Stimulated activated CD4-positive, alpha-beta T cell treated with anti-CD3 and anti-CD28 coated beads, TNF-alpha, amount 100 ng/mL, for 24 hours (primary cell): Measurements from ENCODE around the gene ACE.
"Not testable (repeated sequence)": the region's sequence is repeated elsewhere in the genome, so short reads cannot be mapped to it uniquely, and the experiment has no call there.

Source experiments
- DNase-seq, 3 experiments: peaks; one replicate each; pipeline ENCODE4 v3.0.0-alpha.2; 2020; ENCODE audit warnings: low read depth in 3 of 3

The ACE gene

DNA sequence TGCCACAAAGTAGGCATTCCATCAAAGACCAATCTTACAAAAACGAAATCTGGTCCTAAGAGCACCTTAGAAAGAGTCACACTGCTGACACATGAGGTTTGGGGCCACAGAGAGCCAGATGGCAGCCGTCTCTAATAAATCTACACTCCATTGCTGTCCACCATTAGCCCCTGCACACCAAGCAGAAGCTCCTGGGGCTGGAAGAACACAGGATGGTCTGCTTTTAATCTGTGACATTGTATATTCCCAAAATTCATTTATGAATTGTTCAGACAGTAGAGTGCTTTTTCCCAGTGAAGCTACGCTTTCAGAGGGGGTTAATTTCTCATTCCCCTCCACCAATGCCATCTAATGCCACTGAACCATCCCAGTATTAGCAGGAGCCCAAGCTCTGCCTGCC is 32.4 kb upstream of the ACE start:
- no peak for DNase-seq

GRCh38 chr17:63445065-63445464 is 31.8 kb upstream of the ACE start:
- DNase-seq: no peak

- DNase-seq: peak in 2 of 3 experiments; percentile 20 to 26
These were observed 31.3 kb upstream of the ACE start for GRCh38 chr17:63445571-63445953.

DNA sequence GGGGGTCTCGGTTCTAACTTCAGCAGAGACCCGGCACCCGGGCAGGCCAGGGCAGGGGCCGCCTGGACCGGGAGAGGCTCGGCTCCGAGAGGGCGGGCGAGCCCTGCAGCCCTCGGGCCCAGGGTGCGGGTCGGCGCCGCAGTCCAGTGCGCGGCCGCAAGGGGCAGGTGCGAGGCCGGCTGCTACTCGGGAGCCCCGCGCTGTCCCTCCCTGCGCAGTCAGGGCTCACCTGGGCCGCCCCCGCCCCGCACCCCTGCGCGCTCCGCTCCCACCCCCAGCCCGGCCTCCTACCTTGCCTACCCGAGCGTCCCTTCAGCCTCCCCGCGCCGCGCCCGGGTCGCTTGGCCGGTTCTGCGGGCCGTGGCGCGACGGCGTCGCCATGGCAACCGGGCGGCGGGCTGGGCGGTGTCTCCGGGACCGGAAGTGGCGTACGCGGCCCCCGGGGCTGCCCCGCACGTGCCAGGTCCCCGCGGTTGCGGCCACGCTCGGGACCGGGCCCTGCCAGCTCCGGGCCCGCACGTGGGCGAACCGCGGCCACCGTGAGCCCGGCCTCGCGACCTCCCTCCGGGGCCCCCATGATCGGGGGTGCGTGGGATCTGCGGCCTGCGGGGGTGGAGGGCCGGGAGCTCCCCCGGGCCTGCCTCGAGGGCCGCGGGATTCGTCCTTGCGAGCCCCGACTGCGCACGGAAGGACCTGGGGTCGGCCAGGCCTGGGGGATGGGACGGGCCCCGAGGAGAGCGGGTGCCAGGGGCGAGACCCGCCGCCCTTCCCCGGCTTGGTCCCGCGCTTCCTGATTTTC is 30.7 kb upstream of the ACE start, which contains the start of gene CYB561:
Gene CYB561, minus strand, starts transcription at position 353 of the 799 bp plus-strand sequence. CDS start 8,759 bp downstream, outside the sequence.
- peak; percentile 38 to 64 (median 45) for DNase-seq

- peak in 2 of 3 experiments; percentile 17 to 33 for DNase-seq
These were observed 29.9 kb upstream of the ACE start for GRCh38 chr17:63446753-63447470.

GRCh38 chr17:63447471-63448009 is 29.3 kb upstream of the ACE start:
- DNase-seq: no peak

GRCh38 chr17:63448655-63449054 is 28.2 kb upstream of the ACE start:
- no peak for DNase-seq

DNA sequence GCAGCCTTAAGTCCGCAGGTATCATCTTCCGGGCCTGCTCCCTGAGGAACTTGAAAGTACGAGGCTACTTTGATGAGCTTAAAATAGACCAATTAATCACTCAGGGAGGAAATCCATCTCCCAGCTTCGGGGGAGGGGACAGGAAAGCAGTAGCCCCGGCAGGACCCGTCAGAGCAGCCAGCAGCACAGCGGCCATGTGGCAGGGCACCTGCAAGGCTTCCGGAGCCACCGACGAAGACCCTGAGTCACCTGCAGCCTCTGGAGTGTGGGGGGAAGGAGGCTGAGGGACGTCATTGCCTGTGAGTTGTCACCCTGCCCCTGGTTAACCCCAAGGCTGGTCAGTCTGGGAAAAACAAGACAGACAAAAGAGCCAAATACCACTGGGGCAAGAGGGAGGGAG is 26.3 kb upstream of the ACE start:
- DNase-seq: no peak

GRCh38 chr17:63451150-63451549 is 25.7 kb upstream of the ACE start:
- no peak for DNase-seq

DNA sequence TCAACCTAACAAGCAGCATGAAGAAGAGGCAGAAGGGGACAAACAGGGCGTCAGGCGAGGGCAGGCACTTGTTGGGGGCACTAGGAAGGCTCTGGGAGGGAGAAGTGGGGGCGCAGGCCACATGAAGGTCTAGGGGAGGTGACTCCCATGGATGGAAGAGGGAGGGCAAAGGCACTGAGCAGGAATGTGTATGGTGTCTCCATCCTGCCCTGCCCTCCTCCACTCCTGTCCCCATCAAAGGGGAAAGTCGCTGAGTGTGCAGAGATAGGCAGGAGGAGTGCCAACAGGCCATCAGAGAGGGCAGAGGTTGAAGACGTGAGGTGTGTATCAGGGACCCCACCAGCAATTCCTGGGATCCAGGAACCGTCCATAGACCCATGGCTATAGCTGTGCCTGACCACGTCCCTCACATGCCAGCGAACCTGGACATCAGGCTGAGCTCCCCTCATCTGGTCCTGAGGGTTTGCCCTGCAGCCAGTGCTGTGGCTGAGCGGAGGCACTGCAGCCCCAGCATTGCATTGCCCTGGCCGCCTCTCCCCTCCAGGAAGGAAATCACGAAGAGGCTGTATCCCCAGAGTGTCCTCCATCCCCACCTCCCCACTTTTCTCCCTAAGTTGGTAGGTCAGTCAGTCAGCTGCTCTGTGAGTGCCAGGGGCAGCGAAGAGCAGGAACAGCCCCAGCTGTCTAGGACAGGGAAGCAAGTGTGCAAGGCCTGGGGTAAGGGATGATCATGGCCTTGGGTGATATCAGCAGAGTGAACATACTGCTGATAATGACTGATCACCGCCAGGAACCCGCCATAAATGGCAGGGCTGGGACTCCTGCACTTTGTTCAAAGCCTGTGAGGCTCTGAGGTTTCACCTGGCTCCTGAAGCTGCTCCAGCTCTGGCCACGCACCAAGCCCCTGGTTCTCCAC is 24.6 kb upstream of the ACE start:
- DNase-seq: no peak

DNA sequence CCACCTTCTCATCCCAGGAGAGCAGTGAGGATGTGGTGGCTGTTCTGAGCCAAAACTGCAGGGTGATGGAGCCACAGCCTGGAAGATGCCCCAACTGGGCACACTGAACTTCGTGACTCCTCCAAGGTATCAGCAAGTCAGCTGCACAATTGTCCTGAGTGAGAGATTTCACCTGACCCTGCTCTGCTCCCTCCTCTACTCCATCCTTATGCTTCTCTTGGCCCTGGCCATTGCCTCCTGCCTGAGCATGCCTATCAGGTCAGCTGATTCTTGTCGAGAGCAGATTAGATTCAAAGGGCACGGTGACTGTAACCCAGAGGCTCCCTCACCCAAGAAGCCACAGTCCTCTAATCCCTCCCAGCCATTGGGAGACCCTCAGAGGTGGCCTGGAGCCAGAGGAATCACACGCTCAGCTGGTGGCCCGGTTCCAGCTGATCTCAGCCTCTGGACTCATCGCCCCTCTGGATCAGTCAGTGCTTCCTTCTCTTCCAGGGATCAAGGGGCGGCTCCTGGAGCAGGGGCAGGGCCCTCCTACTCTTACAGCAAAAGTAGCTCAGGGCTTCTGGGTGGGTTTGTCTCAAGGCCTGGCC is 23.8 kb upstream of the ACE start:
- DNase-seq: no peak

- DNase-seq: not testable (repeated sequence)
These were observed 22.5 kb upstream of the ACE start for GRCh38 chr17:63454357-63454756.

- no peak for DNase-seq
These were observed 21.9 kb upstream of the ACE start for GRCh38 chr17:63454915-63455314.

GRCh38 chr17:63455417-63455816 is 21.4 kb upstream of the ACE start:
- DNase-seq: no peak

- DNase-seq: no peak
These were observed 18.4 kb upstream of the ACE start for GRCh38 chr17:63458478-63458877.

GRCh38 chr17:63460018-63460417 is 16.8 kb upstream of the ACE start:
- no peak for DNase-seq

- DNase-seq: no peak
These were observed 13.1 kb upstream of the ACE start for GRCh38 chr17:63463771-63464170.

GRCh38 chr17:63464691-63465236 is 12.1 kb upstream of the ACE start:
- no peak for DNase-seq

- not testable (repeated sequence) for DNase-seq
These were observed 8.8 kb upstream of the ACE start for GRCh38 chr17:63468099-63468498.

GRCh38 chr17:63474174-63474573 is 2.7 kb upstream of the ACE start:
- no peak for DNase-seq
